Panc1 (cell line): ENCODE results near the gene RRAS2. TPM values are rescaled to one million over a fixed set of nuclear protein-coding genes. Genes with fewer than 3 reads are reported as not detected.

Experiments
- ATAC-seq: fragments of 200-7000 bp; cut with Tn5 transposase; 2 replicates; pipeline ENCODE4 v1.9.1; 2020; ENCODE audit warnings: mild to moderate bottlenecking, moderate library complexity
- BruUV-seq: library from RNA; stranded (reverse); fragments of 400-500 nt; replicated peaks from 2 replicates; lab custom pipeline; 2021; lab: Mats Ljungman, UMichigan
- CTCF ChIA-PET: fragments of 300-600 bp; sonication (Branson Sonifier 250); formaldehyde crosslinking; loops from one replicate; lab custom pipeline; 2022; ENCODE audit warnings: antibody characterized with exemption; lab: Charles Lee
- POLR2A ChIA-PET: fragments of 300-600 bp; sonication (Branson Sonifier 250); formaldehyde crosslinking; loops from one replicate; lab custom pipeline; 2022; ENCODE audit warnings: antibody characterized with exemption; lab: Charles Lee
- DNase-seq: peaks from one replicate; pipeline ENCODE4 v3.0.0-alpha.2; 2010; ENCODE audit warnings: low read depth, low spot score
- H3K27ac ChIP-seq: 2 replicates; pipeline ENCODE4 v1.5.1; 2011; ENCODE audit warnings: mild to moderate bottlenecking, low read length, inconsistent platforms
- H3K27me3 ChIP-seq: fragments of 200-500 bp; sonication (Bioruptor generic); 2 replicates; pipeline ENCODE4 v1.6.0; 2014; ENCODE audit warnings: low read length, inconsistent platforms; ENCODE audit not compliant: control insufficient read depth, insufficient read depth
- H3K36me3 ChIP-seq: fragments of 200-500 bp; sonication (Bioruptor generic); 2 replicates; pipeline ENCODE4 v1.5.1; 2014; ENCODE audit warnings: inconsistent platforms, mild to moderate bottlenecking, low read length, moderate library complexity; ENCODE audit not compliant: control insufficient read depth, insufficient read depth
- H3K4me1 ChIP-seq: 2 replicates; pipeline ENCODE4 v1.5.1; 2011; ENCODE audit warnings: inconsistent platforms, mild to moderate bottlenecking, low read length, moderate library complexity; ENCODE audit not compliant: control insufficient read depth, insufficient read depth
- H3K4me3 ChIP-seq, 2 experiments: 2 replicates each; pipeline ENCODE4 v1.5.1; 2011 to 2012; ENCODE audit warnings: low read depth in 2 of 2, low read length in 2 of 2, mild to moderate bottlenecking in 2 of 2, inconsistent platforms in 1 of 2, moderate library complexity in 1 of 2
- H3K9me3 ChIP-seq: fragments of 200-500 bp; sonication (Bioruptor generic); 2 replicates; pipeline ENCODE4 v1.5.1; 2014; ENCODE audit warnings: low read depth, mild to moderate bottlenecking, inconsistent platforms, low read length, moderate library complexity; ENCODE audit not compliant: control insufficient read depth, insufficient read depth
- CTCF ChIP-seq: fragments of 450-650 bp; IDR thresholded peaks from 2 replicates; pipeline ENCODE4 v1.5.1; 2017; ENCODE audit warnings: mild to moderate bottlenecking
- POLR2AphosphoS5 ChIP-seq: IDR thresholded peaks from 2 replicates; pipeline ENCODE4 v1.6.1; 2012; ENCODE audit warnings: mild to moderate bottlenecking, low read depth, low read length, moderate library complexity
- REST ChIP-seq, 2 experiments: IDR thresholded peaks; 2 replicates each; pipeline ENCODE4 v1.6.1; 2011 to 2012; ENCODE audit warnings: low read depth in 2 of 2, control low read depth in 1 of 2, low read length in 1 of 2, mild to moderate bottlenecking in 1 of 2, moderate library complexity in 1 of 2; ENCODE audit not compliant: insufficient read depth in 1 of 2
- SIN3A ChIP-seq: IDR thresholded peaks from 2 replicates; pipeline ENCODE4 v1.6.1; 2012; ENCODE audit warnings: low read depth, mild to moderate bottlenecking, low read length, moderate library complexity, borderline replicate concordance; ENCODE audit not compliant: insufficient read depth
- TCF7L2 ChIP-seq: IDR thresholded peaks from 2 replicates; pipeline ENCODE4 v1.6.1; 2011; ENCODE audit warnings: mild to moderate bottlenecking, low read depth, low read length, inconsistent platforms
- in situ Hi-C: cut with HindIII; loops from 2 replicates; pipeline ENCODE4 v1.10.0; 2016; ENCODE audit warnings: low sequenced_read_pairs, low pct_unique_long_range_greater_than_20kb
- intact Hi-C: fragments of 100-400 bp; cut with micrococcal nuclease; formaldehyde crosslinking; loops from one replicate; pipeline ENCODE4 v1.10.0; 2022; ENCODE audit not compliant: unreplicated experiment
- total RNA-seq: library from RNA; stranded (reverse); gene quantifications from one replicate; pipeline ENCODE4 v1.2.1, GENCODE V29; 2021; ENCODE audit not compliant: unreplicated experiment

RRAS2 gene
- total RNA-seq, 1 experiment from 2014 or later, result 58.4 TPM

- no TSS peak for BruUV-seq
- CTCF ChIA-PET, result no interaction called here
- Histone ChIP-seq H3K4me3 (no peak overlapping the region), H3K36me3 (no peaks in the 10 kb centered on the region), H3K9me3 (no peaks in the 10 kb centered on the region), H3K4me1 (no peaks in the 10 kb centered on the region), H3K27me3 (no peaks in the 10 kb centered on the region), H3K27ac (no peak overlapping the region)
- no peak for ATAC-seq
- intact Hi-C loops, result no loop called here
- TF ChIP-seq CTCF, result no peak
- no peak for TF ChIP-seq REST (IDR thresholded peaks at IDR 0.05; ENCODE audit: insufficient read depth in 1 of 2, low read depth in 2 of 2, low read length in 1 of 2)
- no peak for TF ChIP-seq SIN3A
- TF ChIP-seq TCF7L2, result no peak
- TF ChIP-seq POLR2AphosphoS5, result no peak
- DNase-seq, result no peak
- in situ Hi-C loops, result no loop called here
- POLR2A ChIA-PET, result no interaction called here
Measured at GRCh38 chr11:14270690-14271542, 88.1 kb downstream of the RRAS2 start.

GRCh38 chr11:14269692-14270573 is 89.0 kb downstream of the RRAS2 start:
- H3K4me1 ChIP-seq, result no peaks in the 10 kb centered on the region
- ATAC-seq (no peak), DNase-seq (no peak)
- H3K27ac ChIP-seq, result no peak overlapping the region
- H3K27me3 ChIP-seq, result no peaks in the 10 kb centered on the region
- ChIA-PET CTCF (no interaction called here), POLR2A (interaction anchor here (0.6 kb wide), 1 partner anchor 135 kb away, joined by 10 read pairs; no protein-coding TSS in a partner anchor)
- no peaks in the 10 kb centered on the region for H3K9me3 ChIP-seq
- in situ Hi-C loops, result no loop called here
- no peaks in the 10 kb centered on the region for H3K36me3 ChIP-seq
- intact Hi-C loops, result no loop called here
- no TSS peak for BruUV-seq
- no peak for TF ChIP-seq POLR2AphosphoS5
- no peak for TF ChIP-seq TCF7L2
- no peak for TF ChIP-seq REST (IDR thresholded peaks at IDR 0.05; ENCODE audit: insufficient read depth in 1 of 2, low read depth in 2 of 2, low read length in 1 of 2)
- no peak for TF ChIP-seq SIN3A
- no peak for TF ChIP-seq CTCF
- no peak overlapping the region for H3K4me3 ChIP-seq
